Amniotic epithelial cell (primary cell): Measurements from ENCODE around the gene STAB2.
"Not testable (repeated sequence)": the region's sequence is repeated elsewhere in the genome, so short reads cannot be mapped to it uniquely, and the experiment has no call there.

Experiments used
- DNase-seq: peaks from one replicate; pipeline ENCODE4 v3.0.0-alpha.2; 2010; ENCODE audit warnings: low read depth

STAB2 gene

GRCh38 chr12:103647267-103647666 lies 60.2 kb downstream of the STAB2 start:
- peak; percentile 81 for DNase-seq

- no peak for DNase-seq
Observed at GRCh38 chr12:103652808-103653207, 65.7 kb downstream of the STAB2 start.

GRCh38 chr12:103653568-103654173 lies 66.6 kb downstream of the STAB2 start:
- not testable (repeated sequence) for DNase-seq

- DNase-seq, result no peak
Observed at GRCh38 chr12:103654816-103655215, 67.7 kb downstream of the STAB2 start.

- DNase-seq, result no peak
Observed at GRCh38 chr12:103656291-103656690, 69.2 kb downstream of the STAB2 start.

- DNase-seq, result peak; percentile 74
Observed at GRCh38 chr12:103657331-103657730, 70.3 kb downstream of the STAB2 start.

- DNase-seq, result no peak
Observed at GRCh38 chr12:103664626-103665025, 77.6 kb downstream of the STAB2 start.

GRCh38 chr12:103665971-103666370 lies 78.9 kb downstream of the STAB2 start:
- no peak for DNase-seq

GRCh38 chr12:103667125-103667524 lies 80.1 kb downstream of the STAB2 start:
- no peak for DNase-seq

GRCh38 chr12:103668520-103668919 lies 81.4 kb downstream of the STAB2 start:
- no peak for DNase-seq

GRCh38 chr12:103671367-103671766 lies 84.3 kb downstream of the STAB2 start:
- DNase-seq, result no peak

- DNase-seq, result peak; percentile 24
Observed at GRCh38 chr12:103672401-103673119, 85.5 kb downstream of the STAB2 start.

- DNase-seq, result no peak
Observed at GRCh38 chr12:103673487-103673886, 86.4 kb downstream of the STAB2 start.

- no peak for DNase-seq
Observed at GRCh38 chr12:103673891-103674375, 86.9 kb downstream of the STAB2 start.

- DNase-seq, result no peak
Observed at GRCh38 chr12:103676893-103677292, 89.8 kb downstream of the STAB2 start.

- no peak for DNase-seq
Observed at GRCh38 chr12:103677341-103677740, 90.3 kb downstream of the STAB2 start.

- no peak for DNase-seq
Observed at GRCh38 chr12:103677905-103678304, 90.8 kb downstream of the STAB2 start.

GRCh38 chr12:103679421-103680170 lies 92.5 kb downstream of the STAB2 start:
- DNase-seq, result no peak

GRCh38 chr12:103680591-103681141 lies 93.6 kb downstream of the STAB2 start:
- DNase-seq, result peak; percentile 69

- DNase-seq, result no peak
Observed at GRCh38 chr12:103686026-103686425, 99.0 kb downstream of the STAB2 start.

- no peak for DNase-seq
Observed at GRCh38 chr12:103687253-103687652, 100.2 kb downstream of the STAB2 start.

- no peak for DNase-seq
Observed at GRCh38 chr12:103688376-103689063, 101.4 kb downstream of the STAB2 start.
